ENCODE data around the gene SPRY4.
"Not testable (repeated sequence)": the region's sequence is repeated elsewhere in the genome, so short reads cannot be mapped to it uniquely, and the experiment has no call there.

The SPRY4 gene

GRCh38 chr5:142324871-142325724, at the start of gene SPRY4:
TSS of gene SPRY4 (minus strand) at chr5:142325021. CDS start at chr5:142315108, 9,913 bp downstream.
- DNase-seq (ENCODE audit: low read depth, low spot score): peak; percentile 99

GRCh38 chr5:142368529-142368928, 43.7 kb upstream of the SPRY4 start:
- DNase-seq (ENCODE audit: low read depth, low spot score): no peak

GRCh38 chr5:142366007-142366406, 41.2 kb upstream of the SPRY4 start:
- DNase-seq (ENCODE audit: low read depth, low spot score): no peak

- DNase-seq (ENCODE audit: low read depth, low spot score): no peak
These were observed 39.7 kb upstream of the SPRY4 start for GRCh38 chr5:142364251-142365145.

GRCh38 chr5:142363619-142363963, 38.8 kb upstream of the SPRY4 start:
- DNase-seq (ENCODE audit: low read depth, low spot score): no peak

GRCh38 chr5:142362193-142362592, 37.4 kb upstream of the SPRY4 start:
- DNase-seq (ENCODE audit: low read depth, low spot score): not testable (repeated sequence)

GRCh38 chr5:142360607-142361120, 35.8 kb upstream of the SPRY4 start:
- peak; percentile 83 for DNase-seq (ENCODE audit: low read depth, low spot score)

- no peak for DNase-seq (ENCODE audit: low read depth, low spot score)
These were observed 35.3 kb upstream of the SPRY4 start for GRCh38 chr5:142360051-142360498.

- no peak for DNase-seq (ENCODE audit: low read depth, low spot score)
These were observed 33.8 kb upstream of the SPRY4 start for GRCh38 chr5:142358648-142359047.

GRCh38 chr5:142358121-142358520, 33.3 kb upstream of the SPRY4 start:
- no peak for DNase-seq (ENCODE audit: low read depth, low spot score)

GRCh38 chr5:142357469-142358090, 32.8 kb upstream of the SPRY4 start:
- peak; percentile 48 for DNase-seq (ENCODE audit: low read depth, low spot score)

- DNase-seq (ENCODE audit: low read depth, low spot score): peak; percentile 95
These were observed 32.1 kb upstream of the SPRY4 start for GRCh38 chr5:142356716-142357468.

- no peak for DNase-seq (ENCODE audit: low read depth, low spot score)
These were observed 31.5 kb upstream of the SPRY4 start for GRCh38 chr5:142356349-142356715.

- no peak for DNase-seq (ENCODE audit: low read depth, low spot score)
These were observed 28.3 kb upstream of the SPRY4 start for GRCh38 chr5:142353071-142353472.

- no peak for DNase-seq (ENCODE audit: low read depth, low spot score)
These were observed 25.2 kb upstream of the SPRY4 start for GRCh38 chr5:142350021-142350420.

- DNase-seq (ENCODE audit: low read depth, low spot score): peak; percentile 12
These were observed 21.9 kb upstream of the SPRY4 start for GRCh38 chr5:142346706-142347105.

- not testable (repeated sequence) for DNase-seq (ENCODE audit: low read depth, low spot score)
These were observed 20.1 kb upstream of the SPRY4 start for GRCh38 chr5:142344915-142345314.

GRCh38 chr5:142343531-142343930, 18.7 kb upstream of the SPRY4 start:
- no peak for DNase-seq (ENCODE audit: low read depth, low spot score)

GRCh38 chr5:142342128-142342981, 17.5 kb upstream of the SPRY4 start:
- DNase-seq (ENCODE audit: low read depth, low spot score): peak; percentile 7

- DNase-seq (ENCODE audit: low read depth, low spot score): no peak
These were observed 15.0 kb upstream of the SPRY4 start for GRCh38 chr5:142339781-142340180.

Measured in astrocyte of the hippocampus (primary cell).